GM19397 (cell line): Measurements from ENCODE around the gene ASIP.
"Not testable (repeated sequence)": the region's sequence is repeated elsewhere in the genome, so short reads cannot be mapped to it uniquely, and the experiment has no call there.

Experiments
- ATAC-seq: cut with Tn5 transposase; IDR thresholded peaks from one replicate; pipeline ENCODE4 v1.9.1; 2021; ENCODE audit warnings: mild to moderate bottlenecking, moderate library complexity; ENCODE audit not compliant: unreplicated experiment

ASIP gene

DNA sequence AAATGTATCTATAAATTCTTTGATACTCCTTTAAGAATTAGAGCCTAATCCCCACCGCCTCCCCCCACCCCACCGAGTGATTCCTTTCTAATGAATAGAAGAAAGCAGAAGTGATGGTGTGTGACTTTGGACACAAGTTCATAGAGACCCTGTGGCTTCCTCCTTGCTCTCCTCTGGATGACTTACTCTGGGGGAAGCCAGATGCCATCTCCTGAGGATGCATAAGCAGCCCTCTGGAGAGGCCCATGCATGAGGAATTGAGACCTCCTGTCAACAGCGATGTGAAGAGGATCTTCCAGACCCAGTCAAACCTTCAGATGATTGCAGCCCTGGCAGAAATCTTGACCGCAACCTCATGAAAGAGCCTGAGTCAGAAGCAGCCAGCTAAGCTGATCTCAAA is 40.8 kb downstream of the ASIP start:
- ATAC-seq = no peak

DNA sequence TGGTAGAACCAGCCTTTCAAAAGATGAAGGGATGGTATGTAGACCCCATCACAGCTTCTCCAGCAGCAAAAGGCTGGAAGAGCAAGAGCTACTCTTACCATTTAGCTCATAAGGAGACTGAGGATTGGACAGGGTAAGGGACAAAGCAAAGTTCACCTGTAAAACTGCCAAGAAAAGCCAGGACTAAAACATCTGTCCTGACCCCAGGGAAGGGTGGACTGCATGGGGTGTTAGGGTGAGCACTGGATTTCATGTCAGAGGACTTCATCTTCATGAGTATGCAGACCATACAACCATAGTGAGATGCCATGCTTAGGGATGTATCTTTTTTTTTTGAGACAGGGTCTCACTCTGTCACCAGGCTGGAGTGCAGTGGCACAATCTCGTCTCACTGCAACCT is 42.6 kb downstream of the ASIP start:
- ATAC-seq = no peak

DNA sequence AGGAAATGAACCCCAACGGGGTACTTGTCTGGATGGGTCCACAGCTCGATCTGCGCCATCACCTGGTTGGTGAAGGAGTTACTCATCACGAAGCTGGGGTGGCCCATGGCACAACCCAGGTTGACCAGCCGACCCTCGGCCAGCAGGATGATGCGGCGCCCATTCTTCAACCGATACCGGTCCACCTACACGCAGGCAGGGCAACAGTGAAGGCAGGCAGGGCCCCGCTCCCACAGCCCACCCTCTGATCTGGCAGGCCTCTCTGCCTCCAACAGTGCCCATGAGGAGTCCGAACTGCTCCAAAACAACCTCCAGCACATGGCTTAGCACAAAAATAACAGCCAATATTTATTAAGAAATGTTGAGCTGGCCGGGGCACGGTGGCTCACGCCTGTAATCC is 44.2 kb downstream of the ASIP start:
- no peak for ATAC-seq

DNA sequence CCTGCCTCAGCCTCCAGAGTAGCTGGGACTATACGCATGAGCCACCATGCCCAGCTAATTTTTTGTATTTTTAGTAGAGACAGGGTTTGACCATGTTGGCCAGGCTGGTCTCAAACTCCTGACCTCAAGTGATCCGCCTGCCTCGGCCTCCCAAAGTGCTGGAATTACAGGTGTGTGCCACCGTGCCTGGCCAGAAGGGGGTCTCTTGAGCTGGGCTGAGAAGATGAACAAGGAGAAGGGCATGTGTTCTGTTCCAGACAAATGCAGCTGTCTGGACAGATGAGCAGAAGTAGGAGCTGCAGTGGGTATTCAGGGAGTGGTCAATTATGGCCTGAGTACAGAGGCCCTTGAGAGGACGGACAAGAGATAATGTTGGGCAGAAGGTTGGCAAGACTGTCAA is 46.3 kb downstream of the ASIP start:
- not testable (repeated sequence) for ATAC-seq

DNA sequence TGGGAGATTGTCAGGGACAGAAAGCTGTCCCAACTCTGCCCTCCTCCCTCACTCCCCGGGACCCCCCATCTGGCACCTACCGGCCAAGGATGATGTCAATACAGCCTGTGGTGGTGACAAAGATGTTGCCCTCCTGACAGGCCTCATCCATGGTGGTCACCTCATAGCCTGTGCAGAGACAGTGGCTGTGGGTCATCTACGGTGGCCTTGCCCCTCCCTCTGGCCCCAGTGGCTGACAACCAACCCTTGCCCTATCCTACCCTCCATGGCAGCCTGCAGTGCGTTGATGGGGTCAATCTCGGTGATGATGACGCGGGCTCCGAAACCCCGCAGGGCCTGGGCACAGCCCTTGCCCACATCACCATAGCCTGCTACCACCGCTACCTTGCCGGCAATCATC is 49.2 kb downstream of the ASIP start:
- ATAC-seq = no peak

DNA sequence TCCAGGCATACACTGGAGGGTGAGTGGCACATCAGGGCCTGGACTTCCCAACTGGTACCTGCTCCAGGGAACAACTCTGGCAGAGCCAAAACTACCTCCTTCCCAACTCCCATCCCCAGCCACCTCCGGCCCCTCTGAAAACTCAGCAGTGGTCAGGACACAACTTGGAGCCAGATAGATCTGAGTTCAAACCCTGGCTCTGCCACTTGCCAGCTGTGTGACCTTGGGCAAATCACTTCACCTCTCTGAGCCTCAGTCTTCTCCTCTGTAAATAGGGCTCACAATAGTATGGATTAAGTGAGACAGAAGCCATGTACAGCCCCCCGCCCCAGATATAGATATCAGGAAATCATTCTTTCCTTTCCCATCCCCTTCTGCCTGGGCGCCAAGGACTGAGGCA is 51.3 kb downstream of the ASIP start:
- no peak for ATAC-seq

DNA sequence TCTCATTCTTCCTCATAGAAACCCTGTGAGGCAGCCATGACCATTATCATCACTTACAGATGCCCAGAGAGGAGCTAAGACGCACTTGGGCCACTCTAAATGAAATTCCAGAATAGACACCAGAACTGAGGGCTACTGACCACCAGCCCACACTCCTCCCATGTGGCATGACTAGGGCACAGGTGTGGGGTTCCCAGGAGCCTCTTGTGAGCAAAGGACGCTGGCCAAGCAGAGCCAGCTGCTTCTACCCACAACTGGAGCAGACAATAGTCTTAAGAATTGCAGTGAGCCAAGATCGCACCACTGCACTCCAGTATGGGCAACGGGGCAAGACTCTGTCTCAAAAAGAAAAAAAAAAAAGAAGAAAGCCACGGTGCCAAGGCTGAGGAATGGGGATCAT is 51.9 kb downstream of the ASIP start:
- no peak for ATAC-seq

DNA sequence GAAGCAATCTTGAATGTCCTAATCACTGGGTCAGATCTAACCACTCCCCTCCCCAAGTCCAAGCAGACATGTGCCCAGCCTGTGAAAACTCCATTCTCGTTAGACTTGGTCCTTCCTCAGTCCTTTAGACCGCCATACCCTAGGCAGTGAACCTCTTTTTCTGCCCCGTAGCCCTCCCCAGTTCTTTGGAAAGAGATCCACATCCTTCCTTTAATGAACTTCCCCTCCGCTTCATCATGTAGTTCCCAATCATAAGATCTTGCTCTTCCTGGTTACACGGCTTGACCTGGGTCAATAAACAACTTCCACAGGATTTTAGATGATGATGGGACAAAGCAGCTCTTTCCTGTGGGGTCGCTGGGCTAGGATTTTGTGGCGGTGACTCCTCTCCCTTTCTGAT is 52.4 kb downstream of the ASIP start:
- ATAC-seq = no peak

DNA sequence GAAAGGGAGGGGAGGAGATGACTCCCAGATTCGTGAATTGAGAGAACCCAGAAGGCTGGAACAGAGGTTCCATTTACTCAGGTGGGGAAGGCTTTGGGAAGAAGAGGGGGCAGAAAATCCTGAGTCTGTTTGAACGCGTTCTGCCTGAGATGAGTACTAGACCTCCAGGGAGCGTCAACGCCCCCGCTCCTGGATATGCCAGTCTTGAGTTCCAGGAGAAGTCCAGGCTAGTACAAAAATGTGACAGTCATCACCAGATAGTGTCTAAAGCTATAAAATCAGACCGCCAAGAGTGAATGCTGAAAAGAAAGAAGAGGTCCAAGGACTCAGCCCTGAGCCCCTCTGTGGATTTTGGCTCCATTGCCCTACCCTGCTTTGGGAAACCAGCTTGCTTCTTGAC is 53.3 kb downstream of the ASIP start:
- no peak for ATAC-seq

DNA sequence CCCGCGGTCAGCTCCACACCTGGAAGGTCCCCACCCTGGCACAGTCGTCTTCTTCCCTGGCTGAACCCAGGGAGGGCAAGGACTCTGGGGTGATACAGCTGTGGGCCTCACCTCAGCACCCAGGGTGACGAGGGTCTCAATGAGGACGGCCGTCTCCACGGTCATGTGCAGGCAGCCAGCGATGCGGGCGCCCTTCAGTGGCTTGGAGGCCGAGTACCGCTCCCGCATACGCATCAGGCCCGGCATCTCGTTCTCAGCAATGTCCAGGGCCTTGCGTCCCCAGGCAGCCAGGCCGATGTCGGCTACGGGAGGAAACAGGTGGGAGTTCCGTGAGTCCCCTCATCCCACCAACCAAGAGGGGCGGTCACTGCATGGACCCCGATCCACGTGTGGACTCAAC is 54.1 kb downstream of the ASIP start:
- ATAC-seq = no peak

DNA sequence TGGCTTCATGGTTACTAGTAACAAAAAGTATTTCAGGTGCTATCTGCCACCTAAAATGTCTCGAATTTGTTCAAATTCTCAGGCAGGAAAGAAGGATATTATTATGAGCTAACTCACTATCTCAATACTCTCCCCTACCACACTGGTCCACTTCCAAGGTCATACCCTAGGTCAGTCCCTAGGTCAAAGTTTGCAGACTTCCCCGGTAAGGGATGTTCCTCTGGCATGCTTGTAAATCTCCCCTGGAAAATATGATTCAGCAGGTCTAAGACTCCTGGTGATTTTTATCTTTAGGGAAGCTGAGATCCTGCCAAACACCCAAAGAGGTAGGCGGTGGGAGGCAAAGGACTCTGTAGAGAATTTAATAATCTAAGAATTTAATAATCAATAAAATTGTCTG is 55.2 kb downstream of the ASIP start:
- no peak for ATAC-seq

DNA sequence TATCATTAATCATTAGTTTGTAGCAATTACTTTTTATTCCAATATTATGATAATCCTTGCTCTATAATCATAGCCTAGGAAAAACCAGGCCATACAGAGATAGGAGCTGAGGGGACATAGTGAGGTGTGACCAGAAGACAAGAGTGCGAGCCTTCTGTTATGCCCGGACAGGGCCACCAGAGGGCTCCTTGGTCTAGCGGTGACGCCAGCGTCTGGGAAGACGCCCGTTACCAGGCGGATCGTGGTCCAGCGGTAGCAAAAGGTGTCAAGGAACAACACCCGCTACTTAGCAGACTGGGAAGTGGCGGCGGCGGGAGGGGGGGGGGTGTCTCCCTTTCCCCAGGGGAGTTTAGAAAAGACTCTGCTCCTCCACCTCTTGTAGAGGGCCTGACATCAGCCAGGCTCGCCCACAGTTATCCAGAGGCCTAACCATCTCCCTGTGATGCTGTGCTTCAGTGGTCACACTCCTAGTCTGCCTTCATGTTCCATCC is 57.1 kb downstream of the ASIP start:
- ATAC-seq = not testable (repeated sequence)

DNA sequence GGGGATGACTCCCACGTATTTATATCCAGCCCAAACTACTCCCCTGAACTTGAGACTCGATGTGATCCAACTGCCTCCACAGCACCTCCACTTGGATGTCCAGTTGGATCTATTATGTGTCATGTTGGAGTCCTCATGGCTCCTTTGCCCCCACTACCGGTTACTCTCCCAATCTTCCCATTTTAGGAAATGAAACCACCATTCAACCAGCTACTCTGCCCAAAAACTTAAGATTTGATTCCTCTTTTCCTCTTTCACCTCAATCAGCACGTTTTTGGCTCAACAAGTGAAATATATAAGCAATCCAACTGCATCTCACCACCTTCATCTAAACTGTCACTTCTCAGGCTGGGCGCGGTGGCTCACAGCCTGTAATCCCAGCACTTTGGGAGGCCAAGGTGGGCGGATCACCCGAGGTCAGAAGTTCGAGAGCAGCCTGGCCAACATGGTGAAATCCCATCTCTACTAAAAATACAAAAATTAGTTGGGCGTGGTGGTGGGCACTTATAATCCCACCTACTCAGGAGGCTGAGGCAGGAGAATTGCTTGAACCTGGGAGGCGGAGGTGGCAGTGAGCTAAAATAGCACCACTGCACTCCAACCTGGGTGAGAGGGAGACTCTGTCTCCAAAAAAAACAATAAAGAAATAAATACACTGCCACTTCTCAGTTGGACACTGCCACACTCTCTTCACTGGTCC is 58.5 kb downstream of the ASIP start:
- ATAC-seq = no peak

DNA sequence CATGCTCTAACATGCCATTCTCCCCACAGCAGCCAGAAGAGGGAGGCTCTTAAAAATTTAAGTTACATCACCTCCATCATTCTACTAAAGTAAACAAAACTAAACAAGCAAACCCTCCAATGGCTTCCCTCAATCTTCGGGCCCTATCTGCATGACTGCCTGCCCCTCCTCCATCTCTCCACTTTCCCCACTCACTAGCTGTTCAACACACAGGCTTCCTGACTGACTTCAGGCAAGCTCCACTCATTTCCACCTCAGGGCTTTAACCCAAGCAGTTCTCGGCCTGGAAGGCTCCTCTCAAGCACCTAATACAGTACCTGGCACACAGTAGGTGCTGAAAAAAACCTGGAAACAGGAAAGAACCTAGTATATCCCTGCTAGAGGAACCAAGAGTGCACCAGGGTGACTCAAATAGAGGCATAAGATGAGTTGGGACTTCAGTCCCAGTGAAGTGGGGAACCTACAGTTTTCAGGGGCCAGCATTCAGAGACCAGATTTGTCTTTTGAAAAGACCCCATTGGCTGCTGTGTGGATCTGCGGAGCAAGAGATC is 59.1 kb downstream of the ASIP start:
- ATAC-seq = no peak

DNA sequence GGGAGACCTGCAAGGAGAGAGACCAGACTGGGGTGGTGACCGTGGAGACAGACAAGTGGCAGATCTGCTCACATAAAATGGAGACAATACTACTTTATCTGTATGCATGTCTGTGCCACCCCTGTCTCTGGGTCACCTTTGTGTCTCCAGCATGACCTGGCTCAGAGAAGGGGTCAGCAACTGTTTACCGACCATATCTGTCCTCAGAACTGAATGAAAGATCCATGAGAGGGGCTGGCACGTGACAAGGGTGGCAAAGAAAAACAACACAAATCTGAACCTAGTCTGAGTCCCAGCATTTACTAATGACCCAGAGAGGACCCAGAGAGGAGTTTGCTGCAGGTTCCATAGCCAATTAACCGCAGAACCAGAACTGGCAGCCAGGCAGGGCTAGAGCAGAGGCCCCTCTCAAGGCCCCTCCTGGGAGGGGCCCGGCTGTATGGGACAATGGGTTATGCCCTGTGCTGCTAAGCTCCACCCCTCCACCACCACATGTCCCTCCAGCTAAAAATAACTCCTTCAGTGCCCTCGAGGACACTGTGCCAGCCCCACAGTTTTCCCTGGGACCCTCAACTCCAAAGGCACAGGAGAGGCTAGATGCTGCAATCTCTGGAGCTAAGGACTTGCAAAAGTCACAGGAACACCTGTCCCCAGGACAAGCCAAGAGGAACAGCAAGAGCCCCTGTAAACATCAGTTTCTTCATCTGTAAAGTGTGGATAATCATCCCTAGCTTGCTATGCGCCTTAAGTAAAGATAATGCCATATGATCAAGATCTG is 59.8 kb downstream of the ASIP start:
- no peak for ATAC-seq

DNA sequence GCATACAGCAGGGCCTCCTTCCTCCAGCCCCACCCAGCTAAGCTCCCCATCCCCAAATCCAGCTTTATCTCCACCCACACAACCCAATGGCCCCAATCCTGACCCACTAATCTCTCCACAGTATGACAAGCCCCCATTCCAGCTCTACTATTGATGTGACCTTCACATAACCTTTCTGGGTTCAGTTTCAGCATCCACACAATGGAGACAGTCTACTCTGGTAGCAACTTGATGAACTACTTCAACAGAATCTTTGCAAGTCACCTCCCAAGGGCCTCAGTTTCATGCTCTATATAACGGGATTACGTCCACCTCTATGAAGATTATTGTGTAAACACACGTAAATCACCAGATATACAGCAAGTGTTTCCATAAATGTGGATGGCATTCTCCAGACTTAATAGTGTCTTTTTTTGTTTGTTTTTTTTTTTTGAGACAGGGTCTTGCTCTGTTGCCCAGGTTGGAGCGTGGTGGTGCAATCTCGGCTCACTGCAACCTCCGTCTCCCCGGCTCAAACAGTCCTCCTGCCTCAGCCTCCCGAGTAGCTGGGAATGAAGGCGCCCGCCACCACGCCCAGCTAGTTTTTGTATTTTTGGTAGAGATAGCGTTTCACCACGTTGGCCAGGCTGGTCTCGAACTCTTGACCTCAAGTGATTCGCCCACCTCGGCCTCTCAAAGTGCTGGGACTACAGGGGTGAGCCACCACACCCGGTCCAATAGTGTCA is 60.5 kb downstream of the ASIP start:
- ATAC-seq = no peak

DNA sequence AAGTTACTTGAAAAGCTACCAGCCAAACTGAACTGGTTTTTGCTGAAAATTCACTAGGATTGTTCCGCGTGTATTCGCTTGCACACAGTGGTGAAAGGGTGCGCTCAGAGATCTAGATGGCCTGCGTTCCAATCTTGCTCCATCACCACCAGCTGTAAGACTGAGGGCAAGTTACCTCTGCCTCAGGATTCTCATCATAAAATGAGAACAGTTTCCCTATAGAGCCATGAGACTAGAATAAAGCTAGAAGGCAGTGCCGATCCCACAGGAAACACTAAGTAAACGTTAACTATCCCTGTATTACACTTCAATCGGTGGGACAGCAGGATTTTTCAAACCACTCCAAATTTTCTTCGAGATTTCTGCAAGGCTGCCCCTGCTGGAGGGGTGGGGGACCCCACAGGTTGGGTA is 61.1 kb downstream of the ASIP start:
- ATAC-seq = no peak

DNA sequence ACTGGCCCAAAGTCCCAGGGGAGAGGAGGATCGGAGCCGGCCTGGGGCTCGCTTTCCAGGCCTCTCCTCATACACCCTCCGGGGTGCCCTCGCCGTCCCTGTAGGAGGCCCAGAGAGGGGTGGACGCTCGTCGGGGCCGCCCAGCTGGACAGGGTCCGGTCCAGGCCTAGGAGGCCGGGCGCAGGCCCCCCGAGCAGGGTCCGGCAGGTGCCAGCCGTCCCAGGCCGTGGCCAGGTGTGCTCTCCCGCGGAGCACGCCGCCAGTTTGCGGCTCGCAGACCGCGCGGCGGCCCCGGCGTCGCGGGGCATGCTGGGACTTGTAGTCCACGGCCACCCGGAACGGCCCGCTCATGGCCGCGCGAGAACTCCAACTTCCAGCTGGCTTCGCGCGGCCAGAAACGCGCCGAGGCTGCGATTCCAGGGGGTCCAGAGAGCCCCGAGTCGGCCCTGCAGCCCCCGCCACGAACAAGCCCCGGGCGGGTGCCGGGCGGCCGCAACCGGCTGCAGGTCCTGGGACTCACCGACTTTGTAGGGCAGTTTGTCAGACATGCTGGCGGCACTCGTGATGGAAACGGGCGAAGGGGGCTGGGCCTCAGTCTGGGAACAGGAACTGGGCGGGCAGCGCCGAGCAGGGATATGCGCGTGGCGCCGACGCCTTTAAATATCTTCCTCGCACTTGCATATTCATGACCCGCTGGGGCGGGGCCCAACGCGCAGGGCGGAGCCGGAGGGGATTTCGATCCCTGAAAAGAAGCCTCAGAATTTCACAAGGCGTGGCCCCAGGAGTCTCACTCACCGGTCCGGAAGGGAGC is 61.7 kb downstream of the ASIP start, which contains the start of gene AHCY:
Gene AHCY, minus strand, starts transcription at position 633 of the 811 bp plus-strand sequence. Its CDS starts 85 bp downstream, at position 548.
- ATAC-seq = peak; percentile 88

DNA sequence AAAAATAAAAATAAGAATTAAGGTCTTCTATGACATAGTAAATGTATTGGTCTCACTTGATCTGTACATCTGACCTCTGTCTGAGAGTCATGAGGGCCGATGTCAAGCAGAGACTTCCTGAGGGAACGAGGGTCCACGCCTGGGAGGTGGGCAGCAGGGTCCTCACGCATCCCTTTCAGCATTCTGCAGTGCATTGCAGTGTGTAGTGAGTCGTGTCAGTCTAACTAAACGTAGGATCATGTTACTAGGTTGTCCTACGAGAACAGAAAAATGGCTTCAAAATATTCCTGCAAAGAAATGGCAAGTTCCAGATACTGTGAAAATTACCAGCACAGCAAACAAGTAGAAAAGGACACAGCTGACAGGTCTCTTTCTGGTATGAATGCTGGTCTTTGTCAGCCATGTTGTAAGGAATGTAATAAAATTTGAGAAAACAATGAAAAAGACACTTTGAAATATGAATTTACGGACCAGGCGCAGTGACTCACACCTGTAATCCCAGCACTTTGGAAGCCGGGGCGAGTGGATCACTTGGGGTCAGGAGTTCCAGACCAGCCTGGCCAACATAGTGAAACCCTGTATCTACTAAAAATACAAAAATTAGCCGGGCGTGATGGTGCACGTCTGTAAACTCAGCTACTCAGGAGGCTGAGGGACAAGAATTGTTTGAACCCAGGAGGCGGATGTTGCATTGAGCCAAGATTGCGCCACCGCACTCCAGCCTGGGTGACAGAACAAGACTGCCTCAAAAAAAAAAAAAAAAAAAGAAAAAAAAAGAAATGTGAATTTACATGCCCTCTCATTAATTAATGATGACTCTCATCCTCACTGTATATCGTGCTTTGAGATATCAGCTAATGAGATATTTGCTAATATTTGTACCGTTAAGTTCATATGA is 64.4 kb downstream of the ASIP start:
- no peak for ATAC-seq
